ENCODE data around the gene PDCD6IP.

DNA sequence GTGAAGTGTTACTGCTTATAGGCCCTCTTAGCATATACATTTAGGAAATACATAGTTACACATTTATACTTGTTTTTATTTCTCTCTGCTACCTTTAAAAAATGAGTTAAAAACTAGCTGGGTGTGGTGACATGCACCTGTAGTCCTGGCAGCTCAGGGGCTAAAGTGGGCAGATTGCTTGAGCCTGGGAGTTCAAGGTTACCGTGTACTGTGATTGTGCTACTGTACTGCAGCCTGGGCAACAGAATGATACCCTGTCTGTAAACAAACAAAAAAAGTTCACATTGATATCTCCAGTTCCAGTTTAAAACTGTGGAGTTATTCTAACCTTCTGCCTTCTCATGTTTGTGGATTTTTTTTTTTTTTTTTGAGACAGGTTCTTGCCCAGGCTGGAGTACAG lies 12.1 kb downstream of the PDCD6IP start:
- TF ChIP-seq, protein P1, sequence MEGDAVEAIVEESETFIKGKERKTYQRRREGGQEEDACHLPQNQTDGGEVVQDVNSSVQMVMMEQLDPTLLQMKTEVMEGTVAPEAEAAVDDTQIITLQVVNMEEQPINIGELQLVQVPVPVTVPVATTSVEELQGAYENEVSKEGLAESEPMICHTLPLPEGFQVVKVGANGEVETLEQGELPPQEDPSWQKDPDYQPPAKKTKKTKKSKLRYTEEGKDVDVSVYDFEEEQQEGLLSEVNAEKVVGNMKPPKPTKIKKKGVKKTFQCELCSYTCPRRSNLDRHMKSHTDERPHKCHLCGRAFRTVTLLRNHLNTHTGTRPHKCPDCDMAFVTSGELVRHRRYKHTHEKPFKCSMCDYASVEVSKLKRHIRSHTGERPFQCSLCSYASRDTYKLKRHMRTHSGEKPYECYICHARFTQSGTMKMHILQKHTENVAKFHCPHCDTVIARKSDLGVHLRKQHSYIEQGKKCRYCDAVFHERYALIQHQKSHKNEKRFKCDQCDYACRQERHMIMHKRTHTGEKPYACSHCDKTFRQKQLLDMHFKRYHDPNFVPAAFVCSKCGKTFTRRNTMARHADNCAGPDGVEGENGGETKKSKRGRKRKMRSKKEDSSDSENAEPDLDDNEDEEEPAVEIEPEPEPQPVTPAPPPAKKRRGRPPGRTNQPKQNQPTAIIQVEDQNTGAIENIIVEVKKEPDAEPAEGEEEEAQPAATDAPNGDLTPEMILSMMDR (IDR thresholded peaks at IDR 0.05; ENCODE audit: insufficient read depth, low read depth, low read length), result no peak
- TF ChIP-seq EZH2 (IDR thresholded peaks at IDR 0.05; ENCODE audit: insufficient read depth, low read length), result no peak

All from astrocyte (in vitro differentiated cells and primary cell).